ENCODE results near the gene RNASE2. TPM values are rescaled to one million over a fixed set of nuclear protein-coding genes. Genes with fewer than 3 reads are reported as not detected.

RNASE2 gene
- total and polyA plus RNA-seq, 3 donors from 2014 or later, result 0.65 TPM; not detected in 2

DNA sequence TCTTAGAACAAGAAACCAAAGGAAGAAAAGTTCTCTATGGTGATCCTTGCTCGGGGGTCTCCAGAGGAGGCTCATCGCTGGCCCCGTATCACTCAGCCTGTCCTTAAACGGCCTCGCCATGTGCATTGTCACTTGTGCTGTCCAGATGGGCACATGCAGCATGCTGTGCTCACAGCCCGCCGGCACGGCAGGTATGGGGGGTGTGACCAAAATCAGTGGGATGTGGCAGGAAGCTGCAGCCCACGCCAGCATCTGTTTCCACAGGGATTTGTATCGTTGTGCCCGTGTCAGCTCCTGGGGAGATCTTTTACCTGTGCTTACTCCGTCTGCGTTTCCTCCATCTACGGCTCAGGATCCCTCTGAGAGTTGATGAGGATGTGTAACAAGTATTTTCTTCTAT is 41.2 kb downstream of the RNASE2 start:
- DNase-seq, result no peak
- H3K4me1 ChIP-seq, result peaks cover 3% of the 10 kb centered on the region
- WGBS, 2 donors, result 87 to 95% methylated on average over 10 to 14 of the region's 14 CpGs
- H3K27me3 ChIP-seq, result no peaks in the 10 kb centered on the region
- no peak overlapping the region for H3K27ac ChIP-seq
- H3K36me3 ChIP-seq (ENCODE audit: low read depth, missing control alignments), result no peaks in the 10 kb centered on the region
- H3K4me3 ChIP-seq, result no peak overlapping the region
- no peaks in the 10 kb centered on the region for H3K9me3 ChIP-seq
- TF ChIP-seq, protein P1, sequence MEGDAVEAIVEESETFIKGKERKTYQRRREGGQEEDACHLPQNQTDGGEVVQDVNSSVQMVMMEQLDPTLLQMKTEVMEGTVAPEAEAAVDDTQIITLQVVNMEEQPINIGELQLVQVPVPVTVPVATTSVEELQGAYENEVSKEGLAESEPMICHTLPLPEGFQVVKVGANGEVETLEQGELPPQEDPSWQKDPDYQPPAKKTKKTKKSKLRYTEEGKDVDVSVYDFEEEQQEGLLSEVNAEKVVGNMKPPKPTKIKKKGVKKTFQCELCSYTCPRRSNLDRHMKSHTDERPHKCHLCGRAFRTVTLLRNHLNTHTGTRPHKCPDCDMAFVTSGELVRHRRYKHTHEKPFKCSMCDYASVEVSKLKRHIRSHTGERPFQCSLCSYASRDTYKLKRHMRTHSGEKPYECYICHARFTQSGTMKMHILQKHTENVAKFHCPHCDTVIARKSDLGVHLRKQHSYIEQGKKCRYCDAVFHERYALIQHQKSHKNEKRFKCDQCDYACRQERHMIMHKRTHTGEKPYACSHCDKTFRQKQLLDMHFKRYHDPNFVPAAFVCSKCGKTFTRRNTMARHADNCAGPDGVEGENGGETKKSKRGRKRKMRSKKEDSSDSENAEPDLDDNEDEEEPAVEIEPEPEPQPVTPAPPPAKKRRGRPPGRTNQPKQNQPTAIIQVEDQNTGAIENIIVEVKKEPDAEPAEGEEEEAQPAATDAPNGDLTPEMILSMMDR (IDR thresholded peaks at IDR 0.05), result no peak
- TF ChIP-seq POLR2A (IDR thresholded peaks at IDR 0.05), result no peak
- intact Hi-C loops (cut with DNase I; ENCODE audit: low total_unique reads), result no loop called here

DNA sequence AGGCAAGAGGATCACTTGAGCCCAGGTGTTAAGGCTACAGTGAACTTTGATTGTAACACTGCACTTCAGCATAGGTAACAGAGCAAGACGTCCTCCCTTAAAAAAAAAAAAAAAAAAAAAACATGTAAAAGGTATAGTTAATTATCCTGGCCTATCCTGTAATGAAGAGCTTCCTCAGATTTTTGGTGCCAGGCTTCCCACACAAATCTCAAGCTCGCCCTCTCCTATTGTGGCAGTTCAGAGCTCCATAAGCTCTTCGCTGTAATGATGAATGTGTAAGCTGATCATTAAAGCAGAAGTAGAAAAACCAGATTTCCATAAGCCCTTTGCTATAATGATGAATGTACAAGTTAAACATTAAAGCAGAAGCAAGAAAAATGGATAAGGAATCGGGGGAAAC is 41.8 kb downstream of the RNASE2 start:
- TF ChIP-seq POLR2A (IDR thresholded peaks at IDR 0.05), result no peak
- TF ChIP-seq, protein P1 (IDR thresholded peaks at IDR 0.05), result no peak
- no peaks in the 10 kb centered on the region for H3K4me1 ChIP-seq
- H3K9me3 ChIP-seq, result no peaks in the 10 kb centered on the region
- no peak for DNase-seq
- WGBS, 2 donors, result 77 to 79% methylated on average over 4 of the region's 4 CpGs
- H3K27ac ChIP-seq, result no peak overlapping the region
- no peaks in the 10 kb centered on the region for H3K36me3 ChIP-seq (ENCODE audit: low read depth, missing control alignments)
- intact Hi-C loops (cut with DNase I; ENCODE audit: low total_unique reads), result no loop called here
- H3K27me3 ChIP-seq, result no peaks in the 10 kb centered on the region
- no peak overlapping the region for H3K4me3 ChIP-seq

DNA sequence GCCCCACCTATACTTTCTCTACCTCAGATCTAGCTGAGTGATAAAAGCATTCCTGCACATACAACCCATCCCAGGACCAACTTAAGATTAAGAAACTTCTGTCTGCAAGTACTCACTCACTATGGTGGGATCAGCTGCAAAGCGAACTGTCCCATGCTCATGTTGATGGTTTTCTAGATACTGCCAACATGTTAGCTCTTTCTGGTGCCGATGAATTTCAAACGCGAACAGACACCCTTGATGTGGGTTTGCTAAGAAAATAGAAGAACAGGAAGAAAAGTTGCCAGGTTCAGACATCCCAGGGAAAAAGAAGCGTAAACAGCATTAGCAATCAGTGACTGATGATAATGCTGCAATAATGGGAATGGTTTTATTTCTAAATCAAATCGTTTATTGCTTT is 42.3 kb downstream of the RNASE2 start:
- no peaks in the 10 kb centered on the region for H3K4me1 ChIP-seq
- 77% methylated on average over 6 of the region's 6 CpGs for WGBS, 2 donors
- TF ChIP-seq, protein P1 (IDR thresholded peaks at IDR 0.05), result no peak
- TF ChIP-seq POLR2A (IDR thresholded peaks at IDR 0.05), result no peak
- H3K27me3 ChIP-seq, result no peaks in the 10 kb centered on the region
- no peak for DNase-seq
- H3K36me3 ChIP-seq (ENCODE audit: low read depth, missing control alignments), result no peaks in the 10 kb centered on the region
- H3K9me3 ChIP-seq, result no peaks in the 10 kb centered on the region
- no peak overlapping the region for H3K4me3 ChIP-seq
- H3K27ac ChIP-seq, result no peak overlapping the region
- intact Hi-C loops (cut with DNase I; ENCODE audit: low total_unique reads), result no loop called here

DNA sequence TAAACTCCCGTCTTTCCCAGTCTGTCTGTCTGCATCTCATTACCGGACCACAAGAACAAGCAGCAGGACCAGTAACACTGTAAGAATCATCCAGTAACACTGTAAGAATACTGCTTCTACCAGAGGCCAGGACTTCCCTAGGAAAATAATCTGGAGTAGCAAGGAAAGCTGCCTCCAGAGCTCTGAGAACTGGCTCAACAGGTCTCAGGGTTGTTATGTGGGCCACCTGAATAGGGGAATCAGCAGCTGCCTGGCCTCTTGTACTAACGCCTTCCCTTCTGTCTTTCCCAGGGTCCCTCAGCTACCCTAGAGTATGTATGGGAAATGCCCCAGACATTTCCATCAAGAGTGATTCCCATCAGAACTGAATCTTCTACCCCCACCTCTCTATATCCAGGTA is 42.9 kb downstream of the RNASE2 start:
- Histone ChIP-seq H3K27ac (no peak overlapping the region), H3K4me1 (no peaks in the 10 kb centered on the region), H3K27me3 (no peaks in the 10 kb centered on the region), H3K9me3 (no peaks in the 10 kb centered on the region), H3K4me3 (no peak overlapping the region), H3K36me3 (ENCODE audit: low read depth, missing control alignments) (no peaks in the 10 kb centered on the region)
- TF ChIP-seq POLR2A (IDR thresholded peaks at IDR 0.05), result no peak
- TF ChIP-seq, protein P1 (IDR thresholded peaks at IDR 0.05), result no peak
- intact Hi-C loops (cut with DNase I; ENCODE audit: low total_unique reads), result no loop called here
- 84 to 87% methylated on average over 3 of the region's 3 CpGs for WGBS, 2 donors
- no peak for DNase-seq

DNA sequence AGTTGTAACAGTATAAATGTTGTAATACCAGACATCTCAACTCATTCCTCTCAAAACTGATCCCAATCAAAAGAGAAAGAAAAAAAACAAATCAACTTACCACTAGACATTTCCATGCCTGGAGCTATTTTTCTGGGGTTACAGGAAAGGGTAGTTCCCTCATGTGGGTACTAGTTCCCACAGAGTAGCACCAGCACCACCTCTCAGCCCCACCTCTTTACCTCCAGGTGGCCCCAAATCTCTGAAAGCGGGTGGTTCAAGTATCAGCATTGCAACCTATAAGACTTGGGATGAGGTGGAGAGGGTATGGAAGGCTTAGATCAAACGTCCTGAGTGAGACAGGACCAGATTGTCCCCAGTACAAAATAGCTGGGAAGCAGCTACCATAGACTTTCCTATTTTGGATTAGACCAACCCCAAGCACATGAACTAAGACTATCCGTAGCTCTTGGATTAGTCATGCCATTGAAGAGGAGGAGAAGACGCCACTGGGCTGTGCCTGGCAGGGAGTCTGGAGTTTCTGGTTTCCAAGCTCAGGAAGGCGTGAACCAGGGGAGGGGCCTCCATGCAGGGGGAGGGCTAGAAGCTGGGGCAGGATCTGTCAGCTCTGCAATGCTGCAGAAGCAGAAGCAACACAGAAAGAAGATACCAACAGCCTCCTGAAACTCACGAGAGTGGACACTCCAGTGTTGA is 43.5 kb downstream of the RNASE2 start, which contains the start of gene SLC39A2:
Gene SLC39A2 (plus strand): TSS at position 620 of the 693 bp plus-strand sequence. CDS start 154 bp downstream, outside the sequence.
- no peak for TF ChIP-seq POLR2A (IDR thresholded peaks at IDR 0.05)
- TF ChIP-seq, protein P1 (IDR thresholded peaks at IDR 0.05), result no peak
- no peaks in the 10 kb centered on the region for H3K4me1 ChIP-seq
- 66 to 72% methylated on average over 6 of the region's 6 CpGs for WGBS, 2 donors
- no peak within 1 kb of the TSS for H3K27ac ChIP-seq
- intact Hi-C loops (cut with DNase I; ENCODE audit: low total_unique reads), result no loop called here
- no peak within 1 kb of the TSS for H3K4me3 ChIP-seq
- DNase-seq, result no peak
- H3K9me3 ChIP-seq, result no peaks in the 10 kb centered on the region
- H3K36me3 ChIP-seq (ENCODE audit: low read depth, missing control alignments), result no peaks in the 10 kb centered on the region
- no peaks in the 10 kb centered on the region for H3K27me3 ChIP-seq
